GM18517 (cell line): ENCODE measurements around the gene FAM3C.

Experiments used
- ATAC-seq: cut with Tn5 transposase; IDR thresholded peaks from one replicate; pipeline ENCODE4 v1.9.1; 2021; ENCODE audit warnings: mild to moderate bottlenecking, moderate library complexity; ENCODE audit not compliant: unreplicated experiment

The FAM3C gene

DNA sequence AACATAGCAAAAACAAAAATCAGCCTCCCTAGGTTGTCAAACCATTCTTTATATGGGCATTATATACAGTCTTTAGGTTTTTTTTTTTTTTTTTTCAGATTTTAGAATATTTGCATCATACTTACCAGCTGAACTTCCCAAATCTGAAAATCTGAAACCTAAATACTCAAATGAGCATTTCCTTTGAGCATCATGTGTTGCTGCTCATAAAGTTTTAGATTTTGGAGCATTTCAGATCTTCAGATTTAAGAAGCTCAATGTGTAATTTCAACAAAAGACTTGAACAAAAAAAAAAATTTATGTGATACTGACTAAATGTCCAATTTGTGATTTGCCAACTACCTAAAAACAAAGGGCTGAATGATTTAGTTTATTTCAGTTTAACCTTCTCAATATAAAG, 13.6 kb downstream of the FAM3C start:
- no peak for ATAC-seq

DNA sequence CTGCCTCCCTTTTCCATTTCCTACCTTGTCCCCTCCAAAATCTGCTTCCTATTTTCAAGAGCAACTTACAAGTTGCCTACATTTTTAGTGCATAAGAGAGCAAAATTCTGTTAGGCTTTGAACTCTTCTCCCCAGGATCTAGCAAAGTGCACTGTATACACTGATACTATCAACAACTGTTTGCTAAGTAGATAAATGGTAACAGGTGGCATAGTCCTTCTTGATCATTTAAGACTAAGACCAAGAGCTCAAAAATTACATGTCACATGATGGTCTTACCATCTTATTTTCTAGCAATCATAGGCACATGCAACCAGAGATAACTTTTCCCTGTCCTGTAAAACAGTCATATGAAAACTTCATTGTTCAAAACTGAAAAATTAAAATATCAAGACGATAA, 16.2 kb downstream of the FAM3C start:
- ATAC-seq: no peak

DNA sequence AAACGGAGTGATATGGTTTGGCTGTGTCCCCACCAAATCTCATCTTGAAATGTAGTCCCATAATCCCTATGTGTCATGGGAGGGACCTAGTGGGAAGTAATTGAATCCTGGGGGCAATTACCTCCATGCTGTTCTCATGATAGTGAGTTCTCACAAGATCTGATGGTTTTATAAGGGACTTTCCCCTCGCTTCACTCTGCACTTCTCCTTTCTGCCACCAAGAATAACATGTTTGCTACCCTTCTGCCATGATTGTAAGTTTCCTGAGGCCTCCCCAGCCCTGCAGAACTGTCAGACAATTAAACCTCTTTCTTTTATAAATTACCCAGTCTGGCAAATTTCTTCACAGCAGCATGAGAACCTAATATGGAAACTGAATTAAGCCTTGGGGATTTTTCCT, 19.1 kb downstream of the FAM3C start:
- ATAC-seq: no peak

DNA sequence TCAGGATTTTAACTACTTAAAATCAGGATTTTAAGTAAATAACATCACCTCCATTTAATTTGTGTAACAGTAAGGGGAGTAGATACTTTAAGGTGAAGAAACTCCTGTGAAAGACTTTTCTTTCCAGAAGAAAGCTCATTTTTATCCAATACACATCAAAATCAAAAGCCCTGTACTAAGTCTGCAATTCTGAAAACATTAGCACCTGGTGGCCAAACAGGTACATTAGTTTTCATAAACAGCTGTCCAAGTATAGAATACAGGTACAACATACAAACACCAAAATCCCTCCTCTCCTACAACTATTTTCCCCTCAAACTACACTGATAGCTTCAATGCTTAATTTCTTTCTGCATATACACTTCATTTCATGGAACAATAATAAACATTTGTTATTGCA, 22.9 kb downstream of the FAM3C start:
- no peak for ATAC-seq

DNA sequence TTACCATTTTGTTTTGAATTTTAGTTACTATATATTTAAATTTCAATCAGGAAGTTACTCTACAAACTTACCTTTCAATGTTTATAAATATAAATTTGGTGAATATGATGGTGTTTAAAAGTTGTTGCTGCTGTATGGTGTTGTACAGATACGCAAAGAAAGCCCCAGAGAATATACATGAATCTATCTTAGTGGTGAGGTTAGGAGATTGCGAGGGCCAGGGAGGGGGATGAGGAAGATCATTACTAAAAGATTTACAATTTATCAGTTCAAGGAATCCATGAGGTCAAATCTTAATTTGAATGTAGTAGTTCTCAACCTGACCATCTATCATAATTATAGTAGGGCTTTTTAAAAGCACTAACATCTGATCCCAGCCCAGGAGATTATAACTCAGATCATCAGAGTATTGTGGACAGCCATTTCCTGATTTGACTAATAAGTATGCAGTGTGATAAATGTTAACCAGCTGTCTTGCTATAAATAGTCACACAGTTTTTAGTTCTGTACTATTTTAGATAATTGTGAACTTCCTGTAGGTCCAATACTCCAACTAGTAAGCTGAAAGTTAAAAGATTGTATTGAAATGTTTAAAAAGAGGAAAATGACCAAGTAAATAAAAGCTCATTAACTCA, 23.6 kb downstream of the FAM3C start:
- ATAC-seq: peak; percentile 93

DNA sequence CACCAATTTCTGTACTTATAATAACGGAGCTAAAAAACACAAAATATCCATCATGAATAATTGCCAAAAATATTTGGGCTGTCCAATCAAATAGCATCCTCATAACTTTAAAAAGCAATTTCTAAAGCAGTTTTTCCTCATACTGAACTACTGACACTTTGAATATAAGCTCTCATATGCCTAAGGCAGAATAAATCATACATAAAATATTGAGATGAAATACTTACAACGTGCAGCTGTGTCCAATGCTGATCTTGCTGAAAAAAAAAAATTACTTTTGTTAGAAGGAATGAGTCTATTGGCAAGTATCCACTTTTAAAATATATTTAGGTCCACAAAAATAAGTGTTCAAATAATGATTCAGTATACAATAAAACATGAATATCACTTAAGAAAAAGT, 24.2 kb downstream of the FAM3C start:
- no peak for ATAC-seq

DNA sequence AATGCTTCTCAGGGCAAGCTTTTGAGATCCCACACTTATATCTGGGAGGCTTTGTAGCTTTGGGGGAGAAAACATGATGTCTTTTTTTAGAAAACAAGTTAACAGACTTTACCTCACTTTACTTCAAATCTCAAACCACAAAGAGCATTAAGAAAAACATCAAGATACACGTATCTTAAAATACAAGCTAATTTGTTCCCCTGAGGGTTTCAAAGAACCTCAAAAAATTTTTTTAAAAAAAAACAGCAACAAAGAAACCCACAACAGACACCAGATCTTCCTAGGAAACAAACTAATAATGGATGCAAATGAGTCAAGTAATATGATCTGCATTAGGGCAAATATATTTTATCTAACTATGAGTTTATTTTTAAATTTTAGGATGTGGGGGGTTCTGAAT, 24.7 kb downstream of the FAM3C start:
- no peak for ATAC-seq

DNA sequence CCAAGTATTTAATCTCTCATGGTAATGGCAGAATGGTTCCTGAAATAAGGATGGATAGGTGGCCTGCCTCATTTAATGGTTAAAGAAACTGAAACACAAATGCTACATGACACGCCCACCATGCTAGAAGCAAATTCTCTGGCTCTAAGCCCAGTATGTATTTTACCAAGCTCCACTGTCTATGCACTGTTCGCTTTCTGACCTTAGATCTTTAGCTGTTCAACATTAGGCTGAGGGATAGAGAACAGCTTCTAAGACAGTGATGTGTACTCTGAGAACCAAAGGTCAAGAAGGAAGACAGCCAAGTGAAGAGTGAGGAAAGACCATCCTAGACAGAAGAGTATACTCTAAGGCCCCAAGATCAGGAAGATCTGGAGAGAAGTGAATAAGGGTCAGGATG, 26.6 kb downstream of the FAM3C start:
- ATAC-seq: peak; percentile 37

DNA sequence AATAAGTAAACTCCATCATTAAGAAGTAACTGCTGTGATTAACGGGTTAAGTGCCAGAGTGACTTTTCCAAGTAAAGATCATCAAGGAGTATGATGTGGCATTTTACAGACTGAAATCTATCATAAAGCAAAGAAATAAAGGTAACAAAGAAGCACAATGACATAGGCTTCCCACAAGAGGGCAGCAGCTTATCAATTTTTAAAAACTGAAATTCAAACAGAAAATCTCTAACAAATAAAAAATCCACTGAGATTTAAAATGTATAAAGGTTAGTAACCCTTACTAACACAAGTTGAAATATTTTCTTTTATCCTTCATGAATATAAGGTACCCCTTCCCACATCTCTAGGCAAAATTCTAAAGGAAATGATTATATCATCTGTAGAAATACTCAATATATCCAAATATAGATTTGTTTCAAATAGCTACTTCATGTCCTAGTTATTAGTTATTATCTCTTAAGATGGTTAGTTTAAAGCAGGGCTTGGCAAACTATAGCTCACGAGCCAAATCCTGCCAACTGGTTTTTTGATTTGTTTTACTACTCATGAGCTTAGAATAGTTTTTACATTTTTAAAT, 29.2 kb downstream of the FAM3C start:
- ATAC-seq: no peak

DNA sequence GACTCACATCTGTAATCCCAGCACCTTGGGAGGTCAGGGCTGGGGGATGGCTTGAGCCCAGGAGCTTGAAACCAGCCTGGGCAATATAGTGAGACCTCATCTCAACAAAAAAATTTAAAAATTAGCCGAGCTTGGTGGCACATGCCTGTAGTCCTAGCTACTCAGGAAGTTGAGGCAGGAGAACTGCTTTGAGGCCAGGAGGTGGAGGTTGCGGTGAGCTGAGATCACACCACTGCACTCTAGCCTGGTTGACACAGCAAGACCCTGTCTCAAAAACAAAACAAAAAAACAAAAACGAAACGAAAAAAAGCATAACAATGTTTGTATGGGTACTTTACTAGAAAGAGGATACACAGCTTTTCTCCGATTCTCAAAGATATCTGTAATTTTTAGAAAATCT, 35.5 kb downstream of the FAM3C start:
- ATAC-seq: no peak

DNA sequence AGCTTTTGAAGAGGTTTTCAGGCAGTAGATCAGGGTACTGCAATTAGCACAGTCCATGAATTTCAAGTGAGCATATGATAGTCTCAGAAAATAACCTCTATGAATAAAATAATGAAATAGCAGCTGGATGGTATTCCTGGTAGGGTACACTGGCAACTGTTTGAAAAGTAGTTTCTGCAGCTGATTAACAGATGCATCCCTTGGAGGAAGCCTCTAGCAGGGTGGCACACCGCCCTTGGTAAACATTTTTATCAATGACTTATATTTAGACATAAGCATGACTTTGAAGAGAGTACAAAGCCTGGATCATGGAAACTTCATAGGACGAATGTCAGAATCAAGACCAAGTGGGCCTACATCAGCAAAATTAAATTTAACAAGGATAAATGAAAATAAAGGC, 40.5 kb downstream of the FAM3C start:
- no peak for ATAC-seq

DNA sequence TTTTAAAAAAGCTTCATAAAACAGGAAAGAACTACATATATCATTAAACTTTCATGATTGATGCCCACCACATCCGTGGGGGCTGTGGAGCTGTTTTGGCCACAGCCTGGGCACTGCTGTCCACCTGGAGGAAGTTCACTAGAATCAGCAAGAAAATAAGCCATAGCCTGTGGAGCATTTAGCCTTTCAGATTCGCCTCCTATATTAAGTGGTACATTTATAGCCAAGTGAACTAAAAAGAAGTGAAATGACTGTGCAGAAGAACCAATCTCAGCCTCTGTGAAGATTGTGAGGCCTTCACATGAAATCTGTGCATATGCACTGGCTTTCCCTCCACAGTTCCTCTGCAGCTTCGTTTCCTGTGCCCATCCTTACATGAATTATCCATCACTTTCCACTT, 43.8 kb downstream of the FAM3C start:
- ATAC-seq: peak; percentile 48

DNA sequence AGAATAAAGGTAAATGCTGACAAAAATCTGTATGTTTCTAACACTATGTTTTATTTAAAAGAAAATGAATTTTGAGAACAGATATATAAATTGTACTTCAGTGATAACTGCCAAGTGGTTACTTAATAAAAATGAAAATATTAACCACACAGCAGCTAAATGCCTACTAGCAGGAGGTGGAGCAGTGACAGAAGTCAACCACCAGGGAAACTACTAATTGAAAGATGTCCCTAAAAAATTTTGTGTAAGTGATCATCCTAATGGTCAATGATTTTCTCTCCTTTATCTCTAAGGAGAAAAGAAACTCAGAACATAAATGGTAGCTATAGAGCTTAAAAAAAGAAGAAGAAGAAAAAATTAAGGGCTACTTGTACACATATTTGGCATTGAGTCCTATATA, 44.4 kb downstream of the FAM3C start:
- no peak for ATAC-seq

DNA sequence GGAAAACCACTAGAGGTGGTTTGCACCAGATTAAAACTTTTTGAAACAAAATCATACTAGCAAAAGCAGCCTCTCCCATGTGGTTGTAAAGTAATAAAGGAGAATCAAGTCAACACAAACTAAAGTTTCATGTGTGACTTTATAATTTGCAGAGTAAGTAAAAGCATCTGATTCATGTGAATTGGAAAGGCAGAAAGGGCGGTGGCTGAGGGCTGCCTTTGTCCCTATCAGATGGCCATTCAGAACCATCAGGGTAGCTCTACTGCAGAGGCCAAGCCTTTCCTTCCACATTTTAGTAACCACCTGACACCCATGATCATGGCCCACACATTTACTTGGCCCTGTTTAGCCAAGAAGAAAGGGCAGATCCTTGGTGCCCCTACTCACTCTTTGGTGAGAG, 51.6 kb downstream of the FAM3C start:
- no peak for ATAC-seq

DNA sequence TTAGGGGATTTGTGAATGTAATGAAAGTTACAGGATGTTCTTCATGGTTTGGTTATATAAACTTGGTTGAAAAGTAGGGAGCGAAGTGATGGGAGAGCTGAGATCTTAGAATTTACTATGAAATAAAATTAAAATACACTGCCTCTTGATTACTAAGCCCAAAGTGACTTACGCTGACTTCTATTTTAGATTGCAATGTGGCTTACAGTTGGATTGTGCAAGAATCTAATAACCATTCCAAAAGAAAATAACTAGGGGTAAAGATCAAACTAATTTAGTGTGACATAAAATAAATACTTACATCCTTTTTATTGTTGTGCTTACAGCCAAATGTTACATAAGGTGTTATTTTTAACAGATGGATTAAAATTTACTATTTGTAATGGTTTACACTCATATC, 52.0 kb downstream of the FAM3C start:
- ATAC-seq: no peak

DNA sequence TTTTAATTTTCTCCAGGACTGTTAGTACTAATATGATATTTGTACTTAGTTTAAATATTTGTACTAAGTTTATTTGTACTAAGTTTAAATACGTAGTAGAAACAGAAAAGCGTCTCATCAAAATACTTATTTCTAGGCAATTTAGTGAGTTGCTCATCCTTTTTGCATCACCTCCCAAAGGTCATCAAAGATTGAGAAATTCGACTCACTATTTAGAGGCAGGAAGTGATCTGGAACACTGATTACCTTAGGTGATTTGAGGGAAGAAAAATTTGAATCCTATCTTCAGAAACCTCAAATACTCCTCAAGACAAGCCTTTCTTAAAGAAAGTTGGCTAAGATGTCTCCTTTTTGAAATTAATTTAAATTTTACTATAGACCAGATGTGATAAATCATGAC, 52.8 kb downstream of the FAM3C start:
- no peak for ATAC-seq

DNA sequence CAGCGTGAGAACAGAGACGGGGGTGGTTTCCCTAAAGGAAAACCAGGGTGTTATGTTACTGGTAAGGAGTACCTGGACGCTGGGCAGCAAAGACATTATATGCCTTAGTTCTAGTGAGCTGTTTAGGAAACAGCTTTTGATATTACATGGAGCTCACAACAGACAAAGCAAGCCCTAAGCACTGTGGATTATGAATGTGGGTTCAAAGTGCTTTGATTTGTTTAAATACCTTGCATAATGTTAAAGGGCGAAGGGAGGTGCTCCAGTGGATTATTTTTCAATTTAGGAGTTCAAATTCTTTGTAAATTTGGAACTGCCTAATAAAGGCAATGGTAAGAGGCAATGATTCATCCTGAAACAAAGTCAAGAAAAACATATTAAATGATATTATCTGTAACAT, 53.5 kb downstream of the FAM3C start:
- no peak for ATAC-seq

DNA sequence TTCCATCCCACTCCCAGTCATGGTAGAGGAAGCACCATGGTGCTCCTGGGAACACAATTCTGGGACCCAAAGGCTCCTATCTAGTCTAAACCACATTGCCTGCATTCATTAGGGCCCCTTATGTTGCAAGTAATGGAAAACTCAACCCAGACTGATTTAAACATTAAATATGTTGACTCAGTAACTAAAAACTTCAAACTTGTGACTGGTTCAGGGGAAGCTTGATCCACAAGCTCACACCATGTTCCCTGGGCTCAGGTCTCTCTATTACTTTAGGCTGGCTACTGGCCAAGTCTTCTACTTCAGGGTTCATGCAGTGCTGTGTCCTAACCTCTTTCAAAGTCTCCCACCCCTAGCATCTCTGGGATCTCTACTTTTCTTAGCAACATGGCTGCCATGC, 54.2 kb downstream of the FAM3C start:
- no peak for ATAC-seq

DNA sequence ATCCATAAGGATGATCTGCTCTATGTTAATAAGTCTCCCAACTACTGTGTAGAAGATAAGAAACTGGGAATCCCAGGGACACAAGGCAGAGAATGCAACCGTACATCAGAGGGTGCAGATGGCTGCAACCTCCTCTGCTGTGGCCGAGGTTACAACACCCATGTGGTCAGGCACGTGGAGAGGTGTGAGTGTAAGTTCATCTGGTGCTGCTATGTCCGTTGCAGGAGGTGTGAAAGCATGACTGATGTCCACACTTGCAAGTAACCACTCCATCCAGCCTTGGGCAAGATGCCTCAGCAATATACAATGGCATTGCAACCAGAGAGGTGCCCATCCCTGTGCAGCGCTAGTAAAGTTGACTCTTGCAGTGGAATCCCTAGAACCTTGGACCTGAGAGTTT, 57.0 kb downstream of the FAM3C start:
- ATAC-seq: no peak

DNA sequence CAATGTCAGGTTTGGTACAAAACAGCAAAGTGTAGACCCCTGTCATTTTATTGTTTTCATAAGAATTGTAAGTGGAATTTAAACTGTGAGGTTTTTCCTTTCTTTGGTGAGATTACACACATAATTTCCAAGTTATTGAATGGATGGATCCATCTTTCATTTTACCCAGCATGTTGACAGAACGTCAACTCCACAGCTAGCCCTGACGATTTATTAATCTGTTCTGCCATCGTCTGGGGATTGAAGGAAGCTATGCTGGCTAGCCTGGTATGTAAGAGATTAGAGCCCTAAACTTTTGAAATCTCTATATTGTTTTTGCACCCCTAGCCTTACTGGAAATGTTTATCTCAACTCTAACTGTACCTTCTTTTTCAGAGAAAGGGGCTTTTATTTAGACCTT, 58.7 kb downstream of the FAM3C start:
- no peak for ATAC-seq

DNA sequence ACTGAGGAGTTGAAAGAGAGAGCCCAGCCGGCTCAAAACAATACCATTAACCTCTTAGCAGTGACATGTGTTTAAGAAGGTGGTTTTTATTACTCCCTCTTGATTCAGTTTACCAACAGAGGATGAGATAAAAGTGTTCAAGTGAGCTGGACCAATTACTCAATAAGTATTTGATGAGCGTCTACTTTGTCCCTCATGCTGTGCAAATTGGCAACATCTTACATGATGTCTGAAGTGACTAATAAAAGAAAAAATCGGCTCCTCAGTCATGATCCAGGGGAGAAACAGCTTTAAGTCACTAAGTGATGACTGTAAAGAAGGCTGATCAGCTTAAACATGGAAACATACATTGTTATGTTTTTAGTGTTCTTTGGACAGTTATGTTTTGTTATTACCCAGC, 59.5 kb downstream of the FAM3C start:
- ATAC-seq: no peak

DNA sequence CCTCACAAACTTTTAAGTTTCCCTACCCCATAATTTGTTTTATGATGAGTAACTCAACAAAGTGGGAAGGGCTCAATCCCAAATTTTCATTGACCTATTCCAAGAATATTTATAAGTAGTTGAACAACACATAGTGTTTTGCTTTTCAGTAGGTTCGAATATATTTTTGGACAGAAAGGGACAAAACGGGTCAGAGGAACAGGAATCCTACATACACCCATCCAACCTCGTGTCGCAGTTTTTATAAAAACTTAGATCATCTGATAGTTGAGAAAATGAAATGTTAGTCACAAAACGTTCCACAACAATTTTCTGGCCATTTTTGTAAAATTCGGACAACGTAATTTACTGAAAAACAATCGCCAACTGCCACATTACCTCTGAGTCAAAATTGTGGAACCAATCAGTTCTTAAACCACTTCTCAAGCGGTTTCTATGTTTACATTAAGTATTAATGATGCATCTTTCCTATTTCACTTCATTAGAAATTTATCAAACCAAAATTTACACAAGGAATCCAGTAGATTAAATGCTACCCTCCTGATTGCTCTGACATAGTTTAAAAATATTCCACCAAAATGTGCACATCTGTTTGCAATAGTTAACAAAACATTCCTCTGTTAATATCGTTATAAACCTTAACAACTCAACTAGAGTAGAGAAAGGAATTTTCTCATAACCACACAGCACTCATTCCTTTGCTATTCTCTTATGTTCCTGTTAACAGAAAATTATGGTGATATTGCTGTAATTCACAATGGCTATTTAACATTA, 61.0 kb downstream of the FAM3C start:
- ATAC-seq: no peak

DNA sequence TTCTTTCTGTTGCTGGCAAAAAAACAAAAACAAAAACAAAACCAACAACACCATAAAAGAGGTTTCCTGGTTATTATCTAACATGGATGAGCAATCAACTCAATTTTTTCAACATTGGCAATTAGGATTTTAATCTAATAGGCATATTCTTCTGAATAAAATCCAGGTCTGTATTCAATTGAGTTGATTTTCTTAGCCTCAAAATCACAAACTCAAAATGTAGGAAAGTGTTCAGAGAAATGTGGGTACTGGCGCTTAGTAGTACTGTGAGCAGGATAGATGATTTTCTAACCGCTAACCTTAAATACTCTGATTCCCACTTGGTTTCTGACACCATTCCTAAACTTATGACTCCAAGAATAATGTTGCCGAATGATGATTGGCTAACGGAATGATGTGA, 61.7 kb downstream of the FAM3C start:
- ATAC-seq: no peak
